Esophagus muscularis mucosa (tissue), 4 donors: ENCODE measurements around the gene ZNF425.

Experiments
- EP300 ChIP-seq: sonication (generic); formaldehyde crosslinking; IDR thresholded peaks from one replicate; pipeline ENCODE4 v1.6.1; 2017; ENCODE audit warnings: antibody characterized with exemption
- POLR2A ChIP-seq: fragments of 450-650 bp; IDR thresholded peaks from one replicate; pipeline ENCODE4 v1.6.1; 2017; ENCODE audit warnings: antibody characterized with exemption, moderate library complexity, mild to moderate bottlenecking, low read depth
- POLR2AphosphoS5 ChIP-seq, 2 donors: sonication (generic); formaldehyde crosslinking; IDR thresholded peaks; one replicate each; pipeline ENCODE4 v1.6.1; 2017; ENCODE audit warnings: antibody characterized with exemption in 2 of 2
- TF ChIP-seq, protein P1 (sequence below), 3 experiments: fragments of 200-600 bp in 2 of 3; fragments of 450-650 bp in 1 of 3; sonication (generic) in 2 of 3; IDR thresholded peaks; one replicate each; pipeline ENCODE4 v1.5.1; 2017 to 2019; ENCODE audit warnings: antibody characterized with exemption in 3 of 3, mild to moderate bottlenecking in 2 of 3, moderate library complexity in 1 of 3

DNA sequence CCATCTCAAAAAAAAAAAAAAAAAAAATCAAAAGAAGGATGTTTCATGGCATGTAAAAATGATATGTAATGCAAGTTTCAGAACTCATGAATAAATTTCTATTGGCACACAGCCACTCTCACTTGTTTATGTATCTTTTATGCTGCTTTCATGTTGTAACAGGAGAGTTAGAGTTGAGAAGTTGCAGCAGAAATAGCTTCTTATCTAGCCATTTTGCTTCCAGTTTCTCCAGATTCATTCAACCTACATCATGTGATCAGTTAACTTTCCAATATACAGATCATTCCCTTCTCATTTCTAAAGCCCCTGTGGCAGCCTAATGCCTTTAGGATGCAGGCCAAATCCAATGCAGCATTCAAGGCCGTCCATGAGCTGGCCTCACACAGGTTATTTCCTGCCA, 66.0 kb downstream of the ZNF425 start:
- TF ChIP-seq POLR2AphosphoS5 (IDR thresholded peaks at IDR 0.05) (no peak), EP300 (no peak), POLR2A (no peak)
- TF ChIP-seq, protein P1, sequence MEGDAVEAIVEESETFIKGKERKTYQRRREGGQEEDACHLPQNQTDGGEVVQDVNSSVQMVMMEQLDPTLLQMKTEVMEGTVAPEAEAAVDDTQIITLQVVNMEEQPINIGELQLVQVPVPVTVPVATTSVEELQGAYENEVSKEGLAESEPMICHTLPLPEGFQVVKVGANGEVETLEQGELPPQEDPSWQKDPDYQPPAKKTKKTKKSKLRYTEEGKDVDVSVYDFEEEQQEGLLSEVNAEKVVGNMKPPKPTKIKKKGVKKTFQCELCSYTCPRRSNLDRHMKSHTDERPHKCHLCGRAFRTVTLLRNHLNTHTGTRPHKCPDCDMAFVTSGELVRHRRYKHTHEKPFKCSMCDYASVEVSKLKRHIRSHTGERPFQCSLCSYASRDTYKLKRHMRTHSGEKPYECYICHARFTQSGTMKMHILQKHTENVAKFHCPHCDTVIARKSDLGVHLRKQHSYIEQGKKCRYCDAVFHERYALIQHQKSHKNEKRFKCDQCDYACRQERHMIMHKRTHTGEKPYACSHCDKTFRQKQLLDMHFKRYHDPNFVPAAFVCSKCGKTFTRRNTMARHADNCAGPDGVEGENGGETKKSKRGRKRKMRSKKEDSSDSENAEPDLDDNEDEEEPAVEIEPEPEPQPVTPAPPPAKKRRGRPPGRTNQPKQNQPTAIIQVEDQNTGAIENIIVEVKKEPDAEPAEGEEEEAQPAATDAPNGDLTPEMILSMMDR (IDR thresholded peaks at IDR 0.05): no peak
